ENCODE results near the gene HDAC4.

Gene HDAC4

GRCh38 chr2:239230318-239231052 is 170.3 kb downstream of the HDAC4 start:
- in situ Hi-C loops (cut with HindIII; ENCODE audit: low pct_unique_long_range_greater_than_20kb, low sequenced_read_pairs) = no loop called here
- TF ChIP-seq JUND (IDR thresholded peaks at IDR 0.05; ENCODE audit: low read depth) = no peak
- no peak for DNase-seq (ENCODE audit: low read depth in 1 of 2, low spot score in 1 of 2)

- in situ Hi-C loops (cut with HindIII; ENCODE audit: low pct_unique_long_range_greater_than_20kb, low sequenced_read_pairs) = no loop called here
- TF ChIP-seq JUND (IDR thresholded peaks at IDR 0.05; ENCODE audit: low read depth) = no peak
These were observed 171.1 kb downstream of the HDAC4 start for GRCh38 chr2:239229545-239230279.

GRCh38 chr2:239227661-239228371 is 173.0 kb downstream of the HDAC4 start:
- in situ Hi-C loops (cut with HindIII; ENCODE audit: low pct_unique_long_range_greater_than_20kb, low sequenced_read_pairs) = no loop called here
- TF ChIP-seq JUND (IDR thresholded peaks at IDR 0.05; ENCODE audit: low read depth) = no peak
- no peak for DNase-seq (ENCODE audit: low read depth in 1 of 2, low spot score in 1 of 2)

More at GRCh38 chr2:239229545-239230279, 171.1 kb downstream of the HDAC4 start:
- no peak for DNase-seq (ENCODE audit: low read depth in 1 of 2, low spot score in 1 of 2)

GRCh38 chr2:239226677-239227581 is 173.9 kb downstream of the HDAC4 start:
- in situ Hi-C loops (cut with HindIII; ENCODE audit: low pct_unique_long_range_greater_than_20kb, low sequenced_read_pairs) = no loop called here
- DNase-seq (ENCODE audit: low read depth in 1 of 2, low spot score in 1 of 2) = no peak

DNA sequence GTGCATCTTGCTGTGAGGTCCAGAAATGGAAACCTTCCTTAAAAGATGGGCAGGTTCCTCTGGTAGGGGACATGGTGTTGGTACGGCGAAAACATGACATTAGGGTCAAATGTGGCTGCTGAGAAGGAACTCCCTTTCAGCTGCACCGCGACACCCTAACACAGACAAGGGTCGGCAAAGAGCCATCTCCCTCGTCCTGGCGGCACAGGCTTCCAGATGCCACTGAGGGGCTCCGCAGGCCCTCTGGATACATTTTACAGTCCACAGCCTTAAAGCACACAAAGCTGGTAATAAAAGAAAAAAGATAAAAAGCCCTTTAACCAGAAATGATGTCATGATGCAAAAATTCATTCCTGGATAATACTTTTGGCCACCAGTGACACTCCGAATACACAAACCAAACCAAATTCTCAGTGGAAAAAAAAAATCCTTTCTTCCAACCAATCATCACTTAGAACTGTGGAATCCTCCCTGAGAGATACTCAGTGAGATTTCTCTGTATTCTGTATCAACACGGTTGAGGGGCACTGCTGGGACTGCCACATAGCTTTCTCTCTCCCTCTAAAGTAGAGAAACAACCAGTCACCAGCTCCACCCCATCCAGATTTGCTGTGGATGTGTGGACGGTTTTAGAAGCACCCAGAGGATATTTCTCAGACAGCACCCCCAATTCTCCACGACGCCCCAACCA is 174.8 kb downstream of the HDAC4 start:
- no peak for DNase-seq (ENCODE audit: low read depth in 1 of 2, low spot score in 1 of 2)
- TF ChIP-seq JUND (IDR thresholded peaks at IDR 0.05; ENCODE audit: low read depth) = no peak

More at GRCh38 chr2:239226677-239227581, 173.9 kb downstream of the HDAC4 start:
- no peak for TF ChIP-seq JUND (IDR thresholded peaks at IDR 0.05; ENCODE audit: low read depth)

GRCh38 chr2:239225371-239225851 is 175.4 kb downstream of the HDAC4 start:
- no peak for DNase-seq (ENCODE audit: low read depth in 1 of 2, low spot score in 1 of 2)
- no peak for TF ChIP-seq JUND (IDR thresholded peaks at IDR 0.05; ENCODE audit: low read depth)
- in situ Hi-C loops (cut with HindIII; ENCODE audit: low pct_unique_long_range_greater_than_20kb, low sequenced_read_pairs) = no loop called here

More for the DNA sequence above, 174.8 kb downstream of the HDAC4 start:
- in situ Hi-C loops (cut with HindIII; ENCODE audit: low pct_unique_long_range_greater_than_20kb, low sequenced_read_pairs) = no loop called here

DNA sequence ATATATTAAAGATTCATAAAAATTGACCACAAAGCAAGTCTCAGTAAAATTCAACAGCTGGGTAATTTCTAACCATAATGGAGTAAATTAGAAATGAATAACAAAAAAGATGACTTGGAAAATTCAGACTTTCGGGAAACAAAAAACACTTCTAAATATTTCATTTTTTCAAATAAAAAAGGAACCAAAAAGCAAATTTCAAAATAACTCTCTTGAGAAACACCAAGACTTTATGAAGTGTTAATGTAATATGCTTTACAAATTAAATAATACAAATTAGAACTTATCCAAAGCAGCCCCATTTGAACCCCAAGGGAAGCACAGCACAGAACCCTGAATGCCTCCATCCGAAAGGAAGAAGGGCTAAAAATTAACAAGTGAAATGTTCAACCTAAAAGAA is 175.9 kb downstream of the HDAC4 start:
- TF ChIP-seq JUND (IDR thresholded peaks at IDR 0.05; ENCODE audit: low read depth) = no peak
- DNase-seq (ENCODE audit: low read depth in 1 of 2, low spot score in 1 of 2) = no peak
- in situ Hi-C loops (cut with HindIII; ENCODE audit: low pct_unique_long_range_greater_than_20kb, low sequenced_read_pairs) = no loop called here

DNA sequence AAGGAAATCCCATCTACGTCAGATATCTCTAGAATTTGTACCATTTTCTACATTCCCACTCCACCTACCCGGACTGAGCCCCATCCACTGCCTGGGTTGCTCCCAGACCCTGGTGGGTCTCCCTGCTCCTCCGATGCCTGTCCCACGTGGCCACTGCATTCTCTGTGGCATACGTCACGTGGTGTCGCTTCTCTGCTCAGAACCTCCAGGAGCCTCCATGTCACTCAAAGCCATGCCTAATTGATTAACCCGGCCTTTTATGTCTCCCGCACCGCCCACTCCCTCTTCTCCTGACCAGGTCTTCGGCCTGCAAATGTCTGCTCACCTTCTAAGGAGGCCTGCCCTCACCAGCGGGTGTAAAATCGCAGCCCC is 176.6 kb downstream of the HDAC4 start:
- in situ Hi-C loops (cut with HindIII; ENCODE audit: low pct_unique_long_range_greater_than_20kb, low sequenced_read_pairs) = no loop called here
- no peak for TF ChIP-seq JUND (IDR thresholded peaks at IDR 0.05; ENCODE audit: low read depth)
- no peak for DNase-seq (ENCODE audit: low read depth in 1 of 2, low spot score in 1 of 2)

GRCh38 chr2:239223310-239224198 is 177.3 kb downstream of the HDAC4 start:
- in situ Hi-C loops (cut with HindIII; ENCODE audit: low pct_unique_long_range_greater_than_20kb, low sequenced_read_pairs) = no loop called here
- no peak for TF ChIP-seq JUND (IDR thresholded peaks at IDR 0.05; ENCODE audit: low read depth)
- no peak for DNase-seq (ENCODE audit: low read depth in 1 of 2, low spot score in 1 of 2)

- no peak for DNase-seq (ENCODE audit: low read depth in 1 of 2, low spot score in 1 of 2)
- in situ Hi-C loops (cut with HindIII; ENCODE audit: low pct_unique_long_range_greater_than_20kb, low sequenced_read_pairs) = no loop called here
- no peak for TF ChIP-seq JUND (IDR thresholded peaks at IDR 0.05; ENCODE audit: low read depth)
These were observed 178.0 kb downstream of the HDAC4 start for GRCh38 chr2:239222706-239223309.
